Stimulated activated naive CD8-positive, alpha-beta T cell treated with anti-CD3 and anti-CD28 coated beads, Interleukin-15, Interleukin-2, amounts not matched to agents 100 U/mL and 50 U/mL, for 24 hours (primary cell): ENCODE results near the gene OR5M3.

Experiments used
- ATAC-seq: fragments of 150-1000 bp; cut with Tn5 transposase; one replicate; pipeline ENCODE4 v1.10.0; 2021
- DNase-seq: peaks from one replicate; pipeline ENCODE4 v3.0.0; 2021

The OR5M3 gene

GRCh38 chr11:56473252-56473651 lies at the start of gene OR5M3:
OR5M3 (minus strand) TSS chr11:56473352; CDS start chr11:56470497, 2,855 bp downstream.
- ATAC-seq = no peak

GRCh38 chr11:56522008-56522407 lies 48.9 kb upstream of the OR5M3 start:
- DNase-seq = no peak
- no peak for ATAC-seq

More at GRCh38 chr11:56473252-56473651, at the start of gene OR5M3:
- DNase-seq = no peak

GRCh38 chr11:56513280-56513679 lies 40.1 kb upstream of the OR5M3 start:
- ATAC-seq (no peak), DNase-seq (no peak)

- no peak for ATAC-seq
- DNase-seq = no peak
These were observed 36.3 kb upstream of the OR5M3 start for GRCh38 chr11:56509439-56509838.

- ATAC-seq = no peak
These were observed 23.9 kb upstream of the OR5M3 start for GRCh38 chr11:56497010-56497409.

GRCh38 chr11:56495117-56495516 lies 22.0 kb upstream of the OR5M3 start:
- ATAC-seq (no peak), DNase-seq (no peak)

More at GRCh38 chr11:56497010-56497409, 23.9 kb upstream of the OR5M3 start:
- no peak for DNase-seq

GRCh38 chr11:56491270-56491669 lies 18.1 kb upstream of the OR5M3 start, which contains the start of gene OR5M8:
OR5M8 (minus strand) TSS chr11:56491370; CDS start chr11:56491370, 0 bp downstream.
- ATAC-seq (no peak), DNase-seq (no peak)

- DNase-seq (no peak), ATAC-seq (no peak)
These were observed 13.6 kb upstream of the OR5M3 start for GRCh38 chr11:56486801-56487200.

- ATAC-seq (no peak), DNase-seq (no peak)
These were observed 1.6 kb upstream of the OR5M3 start for GRCh38 chr11:56474729-56475235.

- ATAC-seq (no peak), DNase-seq (no peak)
These were observed 16.1 kb downstream of the OR5M3 start for GRCh38 chr11:56457076-56457475.

- DNase-seq (no peak), ATAC-seq (no peak)
These were observed 19.6 kb downstream of the OR5M3 start for GRCh38 chr11:56453521-56453920.
